Smooth muscle cell of the brain vasculature (primary cell): ENCODE data around the gene PRODH2.
"Not testable (repeated sequence)": the region's sequence is repeated elsewhere in the genome, so short reads cannot be mapped to it uniquely, and the experiment has no call there.

ENCODE experiments used
- DNase-seq: peaks from one replicate; pipeline ENCODE4 v3.0.0-alpha.2; 2012; ENCODE audit warnings: low read depth, low spot score

The PRODH2 gene

DNA sequence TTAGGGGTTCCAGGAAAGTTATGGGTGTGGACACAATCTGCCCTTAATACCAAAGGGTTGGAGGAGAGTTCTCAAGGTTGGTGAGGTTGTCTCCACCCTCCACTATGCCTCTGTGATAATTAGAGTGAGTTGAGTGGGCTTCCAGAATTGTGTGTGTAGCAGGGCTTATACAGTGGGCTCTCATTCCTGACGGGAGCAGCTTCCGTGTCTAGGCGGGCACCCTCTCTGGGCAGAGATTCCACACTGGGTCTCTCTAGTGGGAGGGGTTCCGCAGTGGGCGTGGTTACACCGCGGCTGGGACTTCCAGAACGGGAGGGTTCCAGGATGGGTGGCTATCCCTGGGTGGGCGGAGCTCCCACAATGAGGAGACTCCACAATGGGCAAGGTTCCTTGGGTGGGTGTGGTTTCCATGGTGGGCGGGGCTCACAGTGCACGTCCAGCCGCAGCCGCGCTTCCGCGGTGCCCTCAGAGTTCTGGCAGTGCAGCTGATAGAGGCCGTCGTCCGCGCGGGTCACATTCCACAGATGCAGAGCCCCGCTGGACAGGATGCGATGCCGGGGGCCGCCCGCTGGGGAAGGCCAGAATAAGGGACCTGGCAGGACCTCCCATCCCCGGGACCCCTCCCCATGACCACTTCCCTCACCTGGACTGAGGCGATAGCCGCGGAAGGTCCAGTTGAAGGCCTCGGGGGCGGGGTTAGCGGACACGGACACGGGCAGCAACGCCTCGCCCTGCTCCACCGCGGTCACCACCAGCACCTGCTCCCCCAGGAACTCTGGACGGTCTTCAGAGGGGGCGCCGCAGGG, 31.2 kb upstream of the PRODH2 start:
- DNase-seq: no peak

DNA sequence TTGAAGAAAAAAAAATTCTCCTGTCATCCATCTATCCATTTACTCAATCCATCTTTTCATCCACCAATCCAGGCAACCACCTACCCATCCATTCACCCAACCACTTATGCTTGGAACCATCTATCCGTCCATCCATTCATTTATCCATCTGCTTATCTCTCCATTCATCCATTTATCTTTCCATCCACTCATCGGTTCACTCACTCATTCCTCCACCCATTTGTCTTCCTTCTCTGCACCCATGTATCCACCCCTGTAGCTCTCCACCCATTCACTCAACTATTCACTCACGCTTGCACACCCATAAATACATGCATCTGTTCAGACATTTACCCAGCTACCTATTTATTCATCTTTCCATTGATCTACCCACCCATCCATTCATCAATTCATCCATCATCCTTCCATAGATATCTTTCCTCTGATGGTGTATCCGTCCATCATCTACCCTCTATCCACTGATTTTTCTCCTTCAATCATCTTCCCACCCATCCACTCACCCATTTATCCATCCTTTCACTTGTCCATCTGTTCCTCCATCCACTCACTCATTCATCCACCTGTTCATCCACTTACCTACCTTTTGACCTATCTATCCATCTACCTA, 30.1 kb upstream of the PRODH2 start:
- DNase-seq: no peak

DNA sequence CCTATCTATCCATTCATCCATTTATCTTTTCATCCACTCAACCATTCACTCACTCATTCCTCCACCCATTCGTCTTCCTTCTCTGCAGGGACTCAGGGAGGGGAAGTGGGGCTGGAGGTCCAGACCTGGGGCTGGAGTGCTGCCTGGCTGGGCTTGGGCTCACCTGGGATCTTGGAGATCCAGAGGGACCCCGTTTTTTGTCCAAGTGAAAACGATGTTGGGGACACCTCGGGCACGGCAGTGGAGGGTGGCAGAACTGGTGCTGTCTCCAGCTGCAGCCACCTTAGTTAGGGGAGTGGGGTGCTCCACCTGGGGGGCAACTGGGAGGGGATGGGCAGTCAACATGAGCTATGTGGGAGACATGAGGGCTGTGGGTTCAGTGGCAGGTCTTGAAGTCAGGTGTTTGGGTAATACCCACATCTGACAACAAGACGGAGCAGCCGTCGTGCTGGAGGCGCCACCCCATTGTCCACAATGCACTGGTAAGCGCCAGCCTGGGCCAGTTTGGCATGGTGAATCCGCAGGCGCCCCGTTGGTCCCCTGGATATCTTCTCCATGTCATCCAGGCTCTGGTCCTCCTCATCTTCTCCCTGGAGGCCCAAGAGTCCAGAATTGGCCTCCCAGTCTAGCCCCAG, 29.4 kb upstream of the PRODH2 start:
- DNase-seq: no peak

DNA sequence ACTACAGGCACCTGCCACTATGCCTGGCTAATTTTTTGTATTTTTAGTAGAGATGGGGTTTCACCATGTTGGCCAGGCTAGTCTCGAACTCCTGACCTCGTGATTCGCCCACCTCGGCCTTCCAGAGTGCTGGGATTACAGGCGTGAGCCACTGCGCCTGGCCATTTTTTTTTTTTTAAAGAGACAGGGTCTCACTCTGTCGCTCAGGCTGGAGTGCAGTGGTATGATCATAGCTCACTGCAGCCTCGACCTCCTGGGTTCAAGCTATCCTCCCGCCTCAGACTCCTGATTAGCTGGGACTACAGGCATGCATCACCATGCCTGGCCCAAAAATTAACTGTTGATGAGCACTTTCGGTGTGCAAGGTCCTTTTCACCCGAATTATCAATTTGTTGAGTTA, 23.5 kb upstream of the PRODH2 start:
- DNase-seq: not testable (repeated sequence)

DNA sequence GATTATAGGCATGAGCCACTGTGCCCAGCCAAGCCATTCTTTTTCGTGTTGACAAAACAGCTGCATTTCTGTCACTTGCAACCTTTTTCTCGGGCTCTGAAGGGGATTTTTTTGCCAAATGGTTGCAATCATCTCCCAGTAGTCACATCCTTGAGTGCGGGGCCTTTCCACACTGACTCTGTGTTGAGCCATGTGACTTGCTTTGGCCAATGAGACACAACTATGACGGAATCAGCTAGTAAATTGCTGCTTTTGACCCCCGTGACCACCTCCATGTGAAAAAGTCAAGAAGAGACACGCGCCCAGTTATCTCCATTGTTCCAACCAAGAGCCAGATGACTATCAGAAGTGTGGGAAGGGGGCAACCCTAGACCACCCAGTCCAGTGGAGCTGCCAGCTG, 21.3 kb upstream of the PRODH2 start:
- no peak for DNase-seq

DNA sequence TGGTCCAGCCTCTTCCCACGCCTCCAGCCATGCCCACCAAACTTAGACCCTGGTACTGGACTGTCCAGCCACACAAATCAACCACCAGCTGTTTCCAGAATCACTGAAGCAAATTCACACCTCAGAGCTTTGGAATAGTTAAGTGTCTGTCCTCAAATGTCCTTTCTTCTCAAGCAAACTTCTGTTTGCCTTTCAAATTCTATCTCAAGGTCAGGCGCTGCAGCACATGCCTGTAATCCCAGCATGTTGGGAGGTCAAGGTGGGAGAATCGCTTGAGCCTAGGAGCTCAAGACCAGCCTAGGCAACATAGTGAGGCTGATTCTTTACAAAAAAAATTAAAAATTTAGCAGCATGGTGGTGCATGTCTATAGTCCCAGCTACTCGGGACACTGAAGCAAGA, 19.4 kb upstream of the PRODH2 start:
- DNase-seq: no peak

DNA sequence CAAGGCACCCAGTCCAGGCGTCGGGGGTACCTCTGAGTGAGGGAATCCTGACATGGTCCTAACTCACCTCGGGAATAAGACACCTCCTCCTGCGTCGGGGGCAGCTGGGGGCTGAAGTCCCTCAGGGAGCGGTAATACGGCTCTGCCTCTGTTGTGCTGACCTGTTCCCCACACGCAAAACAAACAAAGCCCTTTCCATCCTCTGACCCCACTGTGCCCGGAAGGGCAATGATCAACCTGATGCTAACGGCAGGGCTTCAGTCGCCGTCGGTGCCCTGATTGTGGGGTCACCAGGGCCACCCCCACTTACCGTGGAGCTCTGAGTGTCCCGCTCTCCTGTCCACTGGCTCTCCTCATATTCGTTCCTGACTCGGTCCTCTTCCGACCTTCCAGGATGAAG, 18.3 kb upstream of the PRODH2 start:
- no peak for DNase-seq

DNA sequence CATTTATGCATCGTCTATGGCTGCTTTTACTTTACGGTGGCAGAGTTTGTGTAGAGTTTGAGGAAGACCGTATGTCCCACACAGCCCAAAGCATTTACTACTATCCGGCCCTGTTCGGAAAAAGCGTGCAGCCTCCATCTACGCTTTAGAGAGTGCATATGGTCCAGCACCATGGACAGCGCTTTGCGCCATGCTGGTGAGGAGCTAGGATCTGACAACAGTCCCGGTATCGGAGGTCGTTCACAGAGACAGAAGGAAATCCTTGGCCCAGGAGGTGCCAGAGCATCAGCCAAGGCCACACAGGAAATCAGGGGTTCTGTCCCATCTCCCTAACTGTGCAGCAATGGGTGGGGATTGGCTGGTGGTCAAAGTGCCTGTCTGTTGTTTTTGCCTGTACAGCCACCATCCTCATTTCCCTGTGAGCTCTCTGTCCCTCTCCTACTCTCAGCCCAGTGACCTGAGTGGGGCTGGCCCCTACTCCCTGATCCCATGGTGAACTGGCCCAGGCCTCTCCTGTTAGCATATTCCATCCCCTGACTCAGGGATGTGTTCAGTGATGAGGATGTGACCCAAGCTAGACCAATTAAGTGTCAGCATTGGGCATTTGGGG, 16.2 kb upstream of the PRODH2 start:
- peak; percentile 32 for DNase-seq

DNA sequence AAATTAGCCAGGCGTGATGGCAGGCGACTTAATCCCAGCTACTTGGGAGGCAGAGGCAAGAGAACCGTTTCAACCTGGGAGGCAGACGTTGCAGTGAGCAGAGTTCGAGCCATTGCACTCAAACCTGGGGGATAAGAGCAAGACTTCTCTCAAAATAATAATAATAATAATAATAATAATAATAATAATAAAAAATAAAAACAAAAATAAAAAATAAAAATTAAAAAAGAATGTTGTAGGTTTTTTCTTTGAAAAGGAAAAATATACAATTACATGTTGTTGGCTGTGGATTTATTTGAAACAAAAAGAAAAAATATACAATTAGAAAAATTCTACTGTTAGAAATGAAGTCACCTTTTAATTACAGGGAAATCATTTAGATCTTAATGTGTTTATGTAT, 11.5 kb upstream of the PRODH2 start:
- no peak for DNase-seq

DNA sequence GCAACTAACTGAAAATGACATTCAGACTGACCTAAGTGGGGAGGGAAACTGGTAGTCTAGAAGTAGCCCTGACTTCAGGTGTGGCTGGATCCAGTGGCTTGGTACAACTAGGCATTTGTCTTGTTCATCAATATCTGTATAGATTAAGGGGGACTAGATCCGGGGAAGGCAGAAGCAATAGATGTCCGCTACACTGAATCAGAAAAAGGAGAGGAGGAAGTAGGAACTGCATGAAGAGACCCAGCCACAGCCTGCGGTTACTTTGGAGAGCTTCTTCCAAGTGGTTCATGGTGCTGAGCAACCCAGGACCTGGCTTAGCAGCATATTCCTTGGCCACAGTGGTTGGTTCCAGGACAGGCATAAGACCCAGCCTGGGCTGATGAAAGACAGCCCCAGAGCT, 9.9 kb upstream of the PRODH2 start:
- no peak for DNase-seq

DNA sequence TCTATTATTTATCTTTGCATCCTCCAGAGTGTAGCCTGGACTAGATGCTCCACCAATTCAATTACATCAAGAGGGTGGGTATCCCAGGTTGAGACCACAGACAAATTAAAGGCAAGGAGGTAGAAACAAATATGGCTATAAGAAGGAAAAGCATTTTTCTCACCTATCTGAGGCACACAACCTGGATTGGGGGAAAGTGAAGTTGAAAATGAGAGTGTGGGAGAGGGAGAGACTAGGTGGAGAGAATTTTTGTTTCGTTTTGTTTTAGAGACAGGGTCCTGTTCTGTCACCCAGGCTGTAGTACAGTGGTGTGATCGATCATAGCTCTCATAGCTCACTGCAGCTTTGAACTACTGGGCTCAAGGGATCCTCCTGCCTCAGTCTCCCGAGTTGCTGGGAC, 5.8 kb upstream of the PRODH2 start:
- no peak for DNase-seq

DNA sequence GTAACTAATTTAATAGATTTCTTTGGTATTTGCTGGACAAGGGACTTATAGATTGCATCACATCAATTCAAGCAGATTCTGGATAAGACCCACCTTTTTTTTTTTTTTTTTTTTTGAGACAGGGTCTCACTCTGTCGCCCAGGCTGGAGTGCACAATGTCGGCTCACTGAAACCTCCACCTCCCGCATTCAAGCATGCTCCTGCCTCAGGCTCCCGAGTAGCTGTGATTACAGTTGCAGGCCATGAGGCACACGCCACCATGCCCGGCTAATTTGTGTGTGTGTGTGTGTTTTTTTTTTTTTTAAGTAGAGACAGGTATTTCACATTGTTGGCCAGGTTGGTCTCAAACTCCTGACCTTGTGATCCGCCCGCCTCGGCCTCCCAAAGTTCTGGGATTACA, 4.2 kb upstream of the PRODH2 start:
- DNase-seq: no peak

DNA sequence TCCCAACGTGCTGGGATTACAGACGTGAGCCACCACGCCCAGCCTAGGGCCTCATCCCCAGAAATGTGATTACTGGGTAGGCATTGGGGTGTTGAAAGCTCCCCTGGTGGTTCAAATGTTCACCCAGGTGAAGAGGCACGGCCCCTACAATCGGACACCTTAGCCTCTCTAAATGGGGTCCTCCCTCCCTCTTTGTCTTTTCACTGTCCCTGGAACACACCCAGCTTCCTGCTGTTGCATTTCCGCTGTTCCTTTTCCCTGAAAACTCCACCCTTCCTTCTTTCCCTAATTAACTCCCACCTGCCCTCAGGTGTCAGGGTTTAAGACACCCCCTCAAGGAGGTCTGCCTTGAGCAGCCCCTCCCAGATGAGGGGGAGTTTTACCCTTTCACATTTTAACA, 3.6 kb upstream of the PRODH2 start:
- no peak for DNase-seq

DNA sequence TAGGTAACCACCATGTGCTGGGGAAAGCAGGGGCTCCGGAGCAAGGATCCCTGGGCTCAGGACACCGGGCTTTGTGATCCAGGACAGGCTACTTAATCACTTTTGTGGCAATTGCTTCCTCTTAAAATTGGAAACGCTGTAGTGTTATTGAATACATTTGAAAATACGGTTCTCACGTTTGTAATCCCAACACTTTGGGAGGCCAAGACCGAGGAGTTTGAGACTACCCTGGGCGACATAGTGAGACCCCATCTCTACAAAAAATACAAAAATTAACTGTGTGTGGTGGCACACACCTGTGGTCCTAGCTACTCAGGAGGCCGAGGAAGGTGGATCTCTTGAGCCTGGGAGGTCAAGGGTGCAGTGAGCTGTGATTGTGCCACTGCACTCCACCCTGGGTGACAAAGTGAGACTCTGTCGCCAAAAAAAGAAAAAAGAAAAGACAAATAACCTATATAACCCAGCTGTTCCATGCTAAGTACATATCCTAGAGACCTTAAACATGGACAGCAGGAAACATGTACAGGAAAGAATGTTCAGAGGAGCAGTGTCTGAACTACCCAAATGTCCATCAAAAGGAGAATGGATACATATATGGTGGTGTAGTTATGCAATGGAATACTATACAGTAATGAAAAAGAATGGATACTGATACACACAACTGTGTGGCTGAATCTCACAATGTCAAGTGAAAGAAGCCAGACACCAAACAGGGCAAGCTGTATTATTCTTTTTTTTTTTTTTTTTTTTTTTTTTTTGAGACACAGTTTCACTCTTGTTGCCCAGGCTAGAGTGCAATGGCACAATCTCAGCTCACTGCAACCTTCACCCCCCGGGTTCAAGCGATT, 622 bp upstream of the PRODH2 start:
- DNase-seq: no peak

DNA sequence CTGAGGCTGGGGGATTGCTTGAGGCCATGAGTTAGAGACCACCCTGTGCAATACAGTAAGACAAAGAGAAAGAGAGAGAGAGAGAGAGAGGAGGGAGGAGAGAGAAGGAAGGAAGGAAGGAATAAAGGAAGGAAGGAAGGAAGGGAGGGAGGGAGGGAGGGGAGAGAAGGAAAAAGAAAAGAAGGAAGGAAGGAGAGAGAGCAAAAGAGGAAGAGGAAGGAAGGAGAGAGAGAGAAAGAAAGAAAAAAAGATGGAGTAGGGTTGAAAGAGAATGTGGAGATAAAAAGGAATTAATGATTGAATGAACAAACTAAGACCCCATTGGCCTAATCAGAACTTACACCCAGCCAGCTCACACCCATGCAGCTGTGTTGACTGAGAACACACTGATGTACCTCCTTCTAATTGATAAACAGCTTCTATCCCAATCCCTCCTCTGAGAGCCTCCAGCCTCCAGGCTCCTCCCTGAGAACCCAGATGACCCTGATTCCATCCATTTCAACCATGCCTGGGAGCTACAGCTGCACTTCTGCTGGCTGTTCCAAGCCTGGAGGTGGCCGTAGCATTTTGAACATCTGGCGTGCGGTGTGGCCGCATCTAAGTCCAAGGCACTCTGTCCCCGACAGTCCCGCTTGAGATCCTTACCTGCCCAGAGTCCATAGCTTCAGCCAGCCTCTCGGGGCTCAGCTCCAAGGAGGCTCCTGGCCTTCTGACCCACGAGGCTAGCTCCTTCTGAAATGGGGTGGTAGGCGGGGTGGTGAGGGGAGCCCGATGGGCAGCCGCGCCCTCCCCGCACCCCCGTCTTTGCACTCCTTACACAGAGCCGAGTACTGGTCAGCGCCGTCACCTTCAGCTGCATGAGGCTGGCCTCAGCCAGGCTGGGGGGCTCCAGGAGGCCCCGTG, 1.1 kb downstream of the PRODH2 start:
- no peak for DNase-seq

DNA sequence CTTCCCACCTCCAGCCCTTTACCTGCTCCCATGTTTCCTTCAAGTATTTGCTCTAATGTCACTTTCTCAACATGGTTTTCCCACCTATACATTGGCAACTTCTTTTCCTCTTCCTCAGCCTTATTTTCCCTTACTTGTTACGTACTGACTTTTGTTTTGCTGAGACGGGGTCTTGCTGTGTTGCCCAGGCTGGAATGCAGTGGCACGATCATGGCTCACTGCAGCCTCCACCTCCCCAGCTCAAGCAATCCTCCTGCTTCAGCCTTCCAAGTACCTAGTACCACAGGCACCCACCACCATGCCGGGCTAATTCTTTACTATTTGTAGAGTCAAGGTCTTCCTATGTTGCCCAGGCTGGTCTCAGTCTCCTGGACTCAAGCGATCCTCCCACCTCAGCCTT, 5.0 kb downstream of the PRODH2 start:
- no peak for DNase-seq

DNA sequence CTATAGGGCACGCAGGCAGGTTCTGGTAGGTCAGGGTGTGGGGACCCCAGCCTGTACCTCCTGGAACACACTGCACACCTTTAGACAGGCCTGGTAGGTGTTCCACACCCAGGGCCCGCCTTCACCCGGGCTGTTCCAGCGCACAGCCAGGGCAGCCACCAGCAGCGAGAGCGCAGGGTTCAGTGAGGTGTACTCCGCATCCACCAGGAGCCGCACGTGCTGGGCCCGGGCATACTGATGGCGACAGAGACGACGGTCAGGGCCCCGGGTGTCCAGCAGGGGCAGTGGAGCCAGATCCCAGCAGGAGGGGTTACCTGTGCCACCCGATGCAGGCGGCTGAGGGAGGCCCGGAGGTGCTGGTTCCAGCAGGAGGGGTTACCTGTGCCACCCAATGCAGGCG, 6.0 kb downstream of the PRODH2 start:
- DNase-seq: no peak

DNA sequence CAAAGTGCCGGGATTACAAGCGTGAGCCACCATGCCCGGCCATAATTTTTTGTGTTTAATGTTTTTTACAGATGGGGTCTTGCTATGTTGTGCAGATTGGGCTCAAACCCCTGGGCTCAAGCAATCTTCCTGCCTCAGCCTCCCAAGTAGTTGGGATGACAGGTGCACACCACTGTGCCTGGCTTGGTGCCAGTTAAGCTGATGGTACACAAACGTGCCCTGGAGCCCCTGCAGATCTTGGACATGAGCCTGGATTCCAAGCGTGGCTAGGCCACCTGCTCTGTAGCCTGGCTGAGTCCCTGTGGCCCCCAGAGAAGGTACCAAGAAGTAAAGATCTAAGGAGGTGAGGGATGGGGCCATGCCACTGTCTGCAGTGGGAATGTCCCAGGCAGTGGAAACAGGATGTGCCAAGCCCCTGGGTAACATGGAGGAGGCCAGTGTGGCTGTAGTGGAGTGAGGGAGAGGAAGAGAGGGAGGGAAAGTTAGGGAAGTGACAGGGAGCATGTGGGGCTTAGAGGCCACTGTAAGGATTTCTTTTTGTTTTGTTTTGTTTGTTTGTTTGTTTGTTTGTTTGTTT, 7.0 kb downstream of the PRODH2 start:
- DNase-seq: no peak

DNA sequence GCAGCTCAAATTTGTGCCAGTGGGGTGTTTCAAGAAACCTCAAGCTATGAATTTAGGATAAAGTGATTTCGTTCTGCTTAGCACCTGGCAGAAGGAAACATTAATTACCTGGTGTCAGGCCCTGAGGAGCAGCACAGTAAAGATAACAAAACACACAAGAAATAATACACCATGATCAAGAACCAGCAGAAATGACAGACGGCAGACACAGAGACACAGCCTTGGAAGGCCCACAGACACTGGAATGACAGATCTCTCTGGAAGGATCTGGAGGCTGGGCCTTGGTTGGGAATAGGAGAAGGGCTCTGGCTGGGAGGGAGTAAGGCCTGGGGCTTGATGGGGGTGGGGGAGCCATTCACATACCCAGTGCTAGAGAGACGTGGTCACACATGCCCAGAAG, 10.8 kb downstream of the PRODH2 start:
- DNase-seq: no peak

DNA sequence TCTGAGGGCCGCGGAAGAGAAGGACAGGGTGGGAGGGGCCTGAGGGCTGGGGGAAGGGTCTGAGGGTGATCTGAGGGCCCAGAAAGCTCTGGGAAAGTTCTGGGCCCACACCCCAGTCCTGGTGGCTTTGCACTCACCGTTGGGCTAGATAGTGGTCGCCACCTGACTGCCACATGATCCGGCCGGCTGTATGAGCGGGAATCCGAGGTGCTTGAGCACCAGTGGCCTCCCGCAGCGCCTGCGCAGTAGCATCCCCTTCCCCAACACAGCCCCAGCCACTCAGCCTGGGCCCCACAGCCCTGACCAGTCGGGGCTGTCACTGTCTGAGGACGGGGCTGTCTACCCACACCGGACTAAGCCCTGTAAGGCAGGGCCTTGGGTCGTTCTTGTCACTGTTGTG, 15.0 kb downstream of the PRODH2 start:
- DNase-seq: no peak
